ENCODE results near the gene IL11RA.

Gene IL11RA

GRCh38 chr9:34688329-34689115 is 36.5 kb downstream of the IL11RA start:
- CTCF ChIA-PET: interaction anchor here (1.4 to 3.8 kb wide), 3 partner anchors 10 to 14 kb away, joined by 3 to 17 read pairs (median 3); no protein-coding TSS in a partner anchor
- TF ChIP-seq CTCF (IDR thresholded peaks at IDR 0.05; ENCODE audit: control extremely low read depth, extremely low read depth, low read depth, missing control alignments): no peak
- POLR2A ChIA-PET: no interaction called here
- no peak for DNase-seq (ENCODE audit: extremely low spot score)

GRCh38 chr9:34689116-34689470 is 37.1 kb downstream of the IL11RA start:
- DNase-seq (ENCODE audit: extremely low spot score): no peak
- ChIA-PET POLR2A (no interaction called here), CTCF (interaction anchor here (1.4 to 1.5 kb wide), 2 partner anchors 9 to 11 kb away, joined by 3 read pairs; no protein-coding TSS in a partner anchor)
- no peak for TF ChIP-seq CTCF (IDR thresholded peaks at IDR 0.05; ENCODE audit: control extremely low read depth, extremely low read depth, low read depth, missing control alignments)

- ChIA-PET POLR2A (no interaction called here), CTCF (interaction anchor here (1.0 to 1.5 kb wide), 2 partner anchors 10 to 13 kb away, joined by 3 to 5 read pairs; no protein-coding TSS in a partner anchor)
- DNase-seq (ENCODE audit: extremely low spot score): no peak
Observed at GRCh38 chr9:34689512-34689911, 37.5 kb downstream of the IL11RA start.

GRCh38 chr9:34690983-34691935 is 39.3 kb downstream of the IL11RA start, which contains the start of gene CCL19:
TSS of gene CCL19 (minus strand) at chr9:34691276. CDS start at chr9:34691139, 137 bp downstream.
- no peak for DNase-seq (ENCODE audit: extremely low spot score)
- no peak for TF ChIP-seq CTCF (IDR thresholded peaks at IDR 0.05; ENCODE audit: control extremely low read depth, extremely low read depth, low read depth, missing control alignments)
- ChIA-PET CTCF (interaction anchor here (1.2 to 4.7 kb wide), 3 partner anchors 9 to 16 kb away, joined by 4 to 30 read pairs (median 7); no protein-coding TSS in a partner anchor), POLR2A (no interaction called here)

More at GRCh38 chr9:34689512-34689911, 37.5 kb downstream of the IL11RA start:
- TF ChIP-seq CTCF (IDR thresholded peaks at IDR 0.05; ENCODE audit: control extremely low read depth, extremely low read depth, low read depth, missing control alignments): no peak

GRCh38 chr9:34691936-34692315 is 39.9 kb downstream of the IL11RA start:
- ChIA-PET CTCF (interaction anchor here (1.2 to 4.7 kb wide), 3 partner anchors 9 to 16 kb away, joined by 4 to 30 read pairs (median 7); no protein-coding TSS in a partner anchor), POLR2A (no interaction called here)
- no peak for TF ChIP-seq CTCF (IDR thresholded peaks at IDR 0.05; ENCODE audit: control extremely low read depth, extremely low read depth, low read depth, missing control alignments)

GRCh38 chr9:34693560-34693959 is 41.6 kb downstream of the IL11RA start:
- POLR2A ChIA-PET: no interaction called here
- no peak for TF ChIP-seq CTCF (IDR thresholded peaks at IDR 0.05; ENCODE audit: control extremely low read depth, extremely low read depth, low read depth, missing control alignments)
- CTCF ChIA-PET: interaction anchor here (4.7 kb wide), 1 partner anchor 9 kb away, joined by 30 read pairs; no protein-coding TSS in a partner anchor
- no peak for DNase-seq (ENCODE audit: extremely low spot score)

More at GRCh38 chr9:34691936-34692315, 39.9 kb downstream of the IL11RA start:
- no peak for DNase-seq (ENCODE audit: extremely low spot score)
